ENCODE data around the gene GRK4.

Gene GRK4

GRCh38 chr4:3074846-3075651 is 111.7 kb downstream of the GRK4 start:
- peak; percentile 23 for DNase-seq

GRCh38 chr4:3075652-3075981 is 112.2 kb downstream of the GRK4 start:
- no peak for DNase-seq

- no peak for DNase-seq
These were observed 114.4 kb downstream of the GRK4 start for GRCh38 chr4:3077796-3078195.

- no peak for DNase-seq
These were observed 116.3 kb downstream of the GRK4 start for GRCh38 chr4:3079694-3080123.

GRCh38 chr4:3082925-3083515 is 119.6 kb downstream of the GRK4 start:
- DNase-seq = no peak

- no peak for DNase-seq
These were observed 120.4 kb downstream of the GRK4 start for GRCh38 chr4:3083732-3084131.

- no peak for DNase-seq
These were observed 122.7 kb downstream of the GRK4 start for GRCh38 chr4:3085948-3086670.

GRCh38 chr4:3087115-3087797 is 123.9 kb downstream of the GRK4 start:
- DNase-seq = no peak

Measured in NCI-H2029 (cell line).